GM13977 (cell line): Measurements from ENCODE around the gene C2CD2L.
"Not testable (repeated sequence)": the region's sequence is repeated elsewhere in the genome, so short reads cannot be mapped to it uniquely, and the experiment has no call there.

Experiments used
- DNase-seq: peaks from one replicate; pipeline ENCODE4 v3.0.0; 2012; ENCODE audit warnings: low spot score
- in situ Hi-C: fragments of 300-500 bp; cut with MboI; formaldehyde crosslinking; loops from one replicate; pipeline ENCODE4 v1.12.0; 2022; ENCODE audit warnings: low sequenced_read_pairs, low pct_unique_long_range_greater_than_20kb, mixed read lengths, inconsistent platforms; ENCODE audit not compliant: unreplicated experiment
- TF ChIP-seq, protein P1 (sequence below): IDR thresholded peaks from 2 replicates; pipeline ENCODE4 v1.5.1; 2012; ENCODE audit warnings: mild to moderate bottlenecking, control low read depth; ENCODE audit not compliant: insufficient read depth; ENCODE audit errors: extremely low read depth, missing control alignments

The C2CD2L gene

GRCh38 chr11:119101759-119102423 is 5.3 kb upstream of the C2CD2L start, which contains the start of gene DPAGT1:
TSS of gene DPAGT1 (minus strand) at chr11:119101853. CDS start at chr11:119101655, 198 bp downstream.
- in situ Hi-C loops, result no loop called here
- peak; percentile 80 for DNase-seq
- TF ChIP-seq, protein P1, sequence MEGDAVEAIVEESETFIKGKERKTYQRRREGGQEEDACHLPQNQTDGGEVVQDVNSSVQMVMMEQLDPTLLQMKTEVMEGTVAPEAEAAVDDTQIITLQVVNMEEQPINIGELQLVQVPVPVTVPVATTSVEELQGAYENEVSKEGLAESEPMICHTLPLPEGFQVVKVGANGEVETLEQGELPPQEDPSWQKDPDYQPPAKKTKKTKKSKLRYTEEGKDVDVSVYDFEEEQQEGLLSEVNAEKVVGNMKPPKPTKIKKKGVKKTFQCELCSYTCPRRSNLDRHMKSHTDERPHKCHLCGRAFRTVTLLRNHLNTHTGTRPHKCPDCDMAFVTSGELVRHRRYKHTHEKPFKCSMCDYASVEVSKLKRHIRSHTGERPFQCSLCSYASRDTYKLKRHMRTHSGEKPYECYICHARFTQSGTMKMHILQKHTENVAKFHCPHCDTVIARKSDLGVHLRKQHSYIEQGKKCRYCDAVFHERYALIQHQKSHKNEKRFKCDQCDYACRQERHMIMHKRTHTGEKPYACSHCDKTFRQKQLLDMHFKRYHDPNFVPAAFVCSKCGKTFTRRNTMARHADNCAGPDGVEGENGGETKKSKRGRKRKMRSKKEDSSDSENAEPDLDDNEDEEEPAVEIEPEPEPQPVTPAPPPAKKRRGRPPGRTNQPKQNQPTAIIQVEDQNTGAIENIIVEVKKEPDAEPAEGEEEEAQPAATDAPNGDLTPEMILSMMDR, result no peak

DNA sequence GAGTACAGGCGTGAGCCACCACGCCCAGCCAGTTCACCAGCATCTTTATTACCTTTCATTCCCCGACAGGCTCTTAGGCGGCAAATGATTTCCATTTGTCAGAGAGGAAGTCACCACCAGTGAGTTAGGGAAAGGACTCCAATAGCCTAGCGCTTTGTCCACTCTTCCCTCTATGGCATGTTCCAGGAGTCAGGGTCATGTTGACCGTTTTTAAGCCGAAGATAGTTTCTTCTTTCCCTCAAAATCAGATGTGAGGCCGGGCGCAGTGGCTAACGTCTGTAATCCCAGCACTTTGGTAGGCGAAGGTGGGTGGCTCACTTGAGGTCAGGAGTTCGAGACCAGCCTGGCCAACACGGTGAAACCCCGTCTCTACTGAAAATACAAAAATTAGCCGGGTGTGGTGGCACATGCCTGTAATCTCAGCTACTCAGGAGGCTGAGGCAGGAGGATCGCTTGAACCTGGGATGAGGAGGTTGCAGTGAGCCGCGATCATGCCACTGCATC is 3.9 kb upstream of the C2CD2L start:
- in situ Hi-C loops, DNase-seq: not testable (repeated sequence)

GRCh38 chr11:119103793-119104192 is 3.4 kb upstream of the C2CD2L start:
- DNase-seq, result no peak
- in situ Hi-C loops, result no loop called here
- TF ChIP-seq, protein P1, result peak; percentile 4

- DNase-seq, result peak; percentile 52
- TF ChIP-seq, protein P1, result no peak
- in situ Hi-C loops, result no loop called here
Measured at GRCh38 chr11:119107538-119108145, 498 bp downstream of the C2CD2L start.

GRCh38 chr11:119108146-119108856 is 1.2 kb downstream of the C2CD2L start:
- in situ Hi-C loops, result no loop called here
- TF ChIP-seq, protein P1, result no peak
- DNase-seq, result peak; percentile 62

DNA sequence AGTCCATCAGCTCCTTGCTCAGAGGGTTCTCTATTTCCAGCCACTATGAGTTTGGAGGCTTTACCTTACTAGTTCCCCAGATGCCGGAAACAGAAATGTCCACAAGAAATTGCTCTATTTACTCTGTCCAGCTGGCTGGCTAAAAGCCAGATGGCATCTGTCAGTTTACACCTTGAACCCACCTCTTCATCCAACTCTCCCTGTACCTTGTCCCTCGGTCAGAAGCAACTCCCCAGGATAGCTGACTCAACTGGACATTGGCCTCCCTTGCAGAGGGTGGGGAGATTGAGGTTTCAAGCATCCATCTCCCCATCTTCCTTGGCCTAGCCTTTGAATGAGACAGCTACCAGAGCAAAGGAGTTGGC is 1.7 kb downstream of the C2CD2L start:
- DNase-seq, result no peak
- in situ Hi-C loops, result no loop called here
- TF ChIP-seq, protein P1, result no peak

DNA sequence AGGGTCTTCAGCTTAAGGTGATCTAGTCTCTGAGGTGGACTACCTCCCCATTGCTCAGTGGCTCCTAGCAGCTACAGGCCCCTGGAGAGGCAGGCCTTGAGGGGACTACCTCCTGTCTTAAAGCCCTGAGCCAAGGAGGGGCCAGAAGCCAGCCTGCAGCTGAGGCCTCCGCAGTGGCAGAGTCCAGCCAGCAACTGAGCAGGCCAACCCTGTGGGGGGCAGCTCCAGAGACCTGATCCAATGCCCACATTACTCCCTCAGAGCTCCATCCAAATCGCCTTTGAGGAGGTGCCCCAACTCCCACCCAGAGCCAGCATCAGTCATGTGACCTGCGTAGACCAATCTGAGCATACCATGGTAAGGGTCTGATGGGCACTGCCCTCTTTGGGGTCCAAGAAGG is 2.7 kb downstream of the C2CD2L start:
- DNase-seq, result no peak
- in situ Hi-C loops, result no loop called here
- TF ChIP-seq, protein P1, result no peak
